Endometrial microvascular endothelial cells (primary cell): ENCODE data around the gene SAP25. TPM values are rescaled to one million over a fixed set of nuclear protein-coding genes. Genes with fewer than 3 reads are reported as not detected.
"Not testable (repeated sequence)": the region's sequence is repeated elsewhere in the genome, so short reads cannot be mapped to it uniquely, and the experiment has no call there.

Experiments
- in situ Hi-C: cut with HindIII; loops from 2 replicates; pipeline ENCODE4 v1.10.0; 2017; ENCODE audit warnings: low sequenced_read_pairs, low pct_unique_long_range_greater_than_20kb; ENCODE audit errors: inconsistent ontology term
- total RNA-seq: library from RNA; depleted of rRNA; stranded (reverse); fragments of >200 nt; gene quantifications from one replicate; pipeline ENCODE4 v1.2.3, GENCODE V29; 2015; ENCODE audit errors: inconsistent ontology term

Gene SAP25
- total RNA-seq, 1 donor from 2014 or later: 0.19 TPM

GRCh38 chr7:100544967-100545359 lies 28.7 kb downstream of the SAP25 start:
- in situ Hi-C loops: no loop called here

DNA sequence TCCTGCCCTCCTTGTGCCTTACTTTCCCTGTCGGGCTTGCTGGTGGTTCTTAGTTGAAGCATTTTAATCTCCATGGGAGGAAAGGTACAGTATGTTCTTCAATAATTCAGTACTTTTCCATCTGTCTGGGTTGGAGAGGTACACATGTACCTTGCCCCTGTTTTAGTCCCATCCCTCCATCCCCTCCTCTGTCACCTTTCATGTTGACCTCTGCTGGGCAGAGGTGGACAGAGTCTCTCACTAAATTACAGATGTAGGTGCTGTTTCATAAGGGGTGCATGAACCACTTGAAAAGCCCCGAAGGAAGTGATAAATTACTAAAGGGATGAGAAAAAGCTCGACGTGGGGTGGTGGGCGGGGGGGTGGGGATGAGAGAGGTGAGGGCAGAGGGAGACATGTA lies 29.3 kb downstream of the SAP25 start:
- in situ Hi-C loops: no loop called here

DNA sequence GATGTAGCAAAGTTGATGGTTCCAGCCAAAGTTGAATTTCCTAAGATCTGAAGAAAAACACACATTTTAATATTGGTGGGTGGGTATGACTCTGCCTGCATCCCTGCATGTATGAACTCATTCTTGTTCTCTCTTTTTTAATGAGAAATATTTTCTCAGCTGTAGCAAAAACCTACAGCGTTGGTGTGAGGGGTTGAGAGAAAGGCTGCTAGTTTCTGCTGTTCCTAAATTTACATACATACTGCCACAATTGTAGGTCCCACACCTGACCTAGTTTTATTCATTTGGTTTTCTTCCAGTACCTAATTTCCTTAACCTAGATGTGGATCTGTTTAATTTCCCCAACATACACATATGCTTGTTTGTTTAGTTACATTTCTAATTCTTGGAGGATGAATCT lies 30.1 kb downstream of the SAP25 start:
- in situ Hi-C loops: no loop called here

- in situ Hi-C loops: not testable (repeated sequence)
These were observed 32.4 kb downstream of the SAP25 start for GRCh38 chr7:100541309-100541708.

DNA sequence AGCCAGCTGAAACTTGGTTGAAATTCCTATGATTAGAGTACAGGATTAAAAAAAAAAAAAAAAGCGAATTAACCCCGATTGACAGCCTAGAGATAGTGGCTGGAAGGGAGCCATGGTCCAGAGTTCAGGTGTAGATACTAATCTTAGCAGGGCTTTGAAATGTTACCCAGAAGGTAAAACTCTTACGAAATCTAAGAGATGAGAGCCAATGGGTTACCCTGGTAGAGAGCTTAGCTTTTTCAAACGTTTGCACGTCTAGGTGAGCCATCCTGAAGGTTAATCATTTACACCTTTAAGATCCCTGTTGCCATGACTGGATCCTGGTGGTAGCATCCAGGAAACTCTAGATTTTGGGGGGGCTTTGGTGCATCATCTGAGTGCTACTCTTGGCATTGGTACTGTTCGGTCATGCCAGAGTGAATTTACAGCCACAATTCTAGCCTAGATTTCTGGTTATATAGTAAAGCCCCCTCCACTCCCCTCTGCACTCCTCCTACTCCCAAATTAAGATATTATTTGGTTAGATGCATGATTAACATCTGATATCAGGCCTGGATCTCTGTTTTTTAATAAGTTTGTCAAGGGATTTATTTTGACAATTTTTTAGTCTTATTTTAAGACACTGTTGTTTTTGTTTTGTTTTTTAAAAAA lies 33.5 kb downstream of the SAP25 start:
- in situ Hi-C loops: no loop called here

GRCh38 chr7:100539436-100540006 lies 34.2 kb downstream of the SAP25 start:
- in situ Hi-C loops: no loop called here

- in situ Hi-C loops: no loop called here
These were observed 34.9 kb downstream of the SAP25 start, which contains the start of gene AGFG2 for GRCh38 chr7:100538654-100539435. Gene AGFG2, plus strand, starts transcription at chr7:100539203. Its CDS starts 144 bp downstream, at chr7:100539347.

GRCh38 chr7:100538348-100538653 lies 35.4 kb downstream of the SAP25 start:
- in situ Hi-C loops: no loop called here

DNA sequence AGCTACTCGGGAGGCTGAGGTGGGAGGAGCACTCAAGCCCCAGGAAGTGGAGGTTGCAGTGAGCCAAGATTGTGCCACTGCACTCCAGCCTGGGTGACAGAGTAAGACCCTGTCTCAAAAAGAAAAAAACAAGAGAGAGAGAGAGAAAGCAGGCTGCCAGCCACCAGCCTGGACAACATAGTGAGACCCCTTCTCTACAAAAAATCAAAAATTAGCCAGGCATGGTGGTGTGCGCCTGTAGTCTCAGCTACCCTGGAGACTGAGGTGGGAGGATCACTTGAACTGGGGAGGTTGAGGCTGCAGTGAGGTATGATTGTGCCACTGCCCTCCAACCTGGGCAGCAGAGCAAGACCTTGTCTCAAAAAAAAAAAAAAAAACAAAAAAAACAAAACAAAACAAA lies 37.0 kb downstream of the SAP25 start:
- in situ Hi-C loops: not testable (repeated sequence)

GRCh38 chr7:100535982-100536381 lies 37.7 kb downstream of the SAP25 start:
- in situ Hi-C loops: not testable (repeated sequence)

- in situ Hi-C loops: no loop called here
These were observed 41.3 kb downstream of the SAP25 start for GRCh38 chr7:100532165-100533022.

- in situ Hi-C loops: not testable (repeated sequence)
These were observed 45.4 kb downstream of the SAP25 start for GRCh38 chr7:100528108-100528866.

GRCh38 chr7:100523192-100523591 lies 50.5 kb downstream of the SAP25 start:
- in situ Hi-C loops: not testable (repeated sequence)

Other genes with a start within 250 kb of the SAP25 start
- 20.9 TPM for gene PILRB, start 215.8 kb downstream of the SAP25 start, total RNA-seq
- gene PILRA, start 200.4 kb downstream of the SAP25 start, total RNA-seq: not detected
- gene ZCWPW1, start 145.2 kb downstream of the SAP25 start, total RNA-seq: 0.09 TPM
- 45.5 TPM for gene MEPCE, start 144.1 kb downstream of the SAP25 start, total RNA-seq
- gene PPP1R35, start 137.4 kb downstream of the SAP25 start, total RNA-seq: 34.7 TPM
- 8.5 TPM for gene SPACDR, start 109.6 kb downstream of the SAP25 start, total RNA-seq
- gene TSC22D4, start 94.7 kb downstream of the SAP25 start, total RNA-seq: 60.7 TPM
- gene NYAP1, start 90.0 kb downstream of the SAP25 start, total RNA-seq: 2.0 TPM
- 57.6 TPM for gene AGFG2, start 34.7 kb downstream of the SAP25 start, total RNA-seq
- gene LRCH4, start 12.2 kb upstream of the SAP25 start, total RNA-seq: 45.3 TPM
- gene FBXO24, start 12.4 kb upstream of the SAP25 start, total RNA-seq: 1.8 TPM
- not detected for gene PCOLCE, start 28.5 kb upstream of the SAP25 start, total RNA-seq
- 17.6 TPM for gene MOSPD3, start 38.6 kb upstream of the SAP25 start, total RNA-seq
- gene TFR2, start 67.7 kb upstream of the SAP25 start, total RNA-seq: not detected
- not detected for gene ACTL6B, start 82.5 kb upstream of the SAP25 start, total RNA-seq
- 301 TPM for gene GNB2, start 99.8 kb upstream of the SAP25 start, total RNA-seq
- 21.2 TPM for gene GIGYF1, start 120.3 kb upstream of the SAP25 start, total RNA-seq
- 51.1 TPM for gene POP7, start 132.2 kb upstream of the SAP25 start, total RNA-seq
- not detected for gene EPO, start 146.6 kb upstream of the SAP25 start, total RNA-seq
- not detected for gene ZAN, start 159.7 kb upstream of the SAP25 start, total RNA-seq